ENCODE measurements around the gene L1TD1.
"Not testable (repeated sequence)": the region's sequence is repeated elsewhere in the genome, so short reads cannot be mapped to it uniquely, and the experiment has no call there.

The L1TD1 gene, protein sequence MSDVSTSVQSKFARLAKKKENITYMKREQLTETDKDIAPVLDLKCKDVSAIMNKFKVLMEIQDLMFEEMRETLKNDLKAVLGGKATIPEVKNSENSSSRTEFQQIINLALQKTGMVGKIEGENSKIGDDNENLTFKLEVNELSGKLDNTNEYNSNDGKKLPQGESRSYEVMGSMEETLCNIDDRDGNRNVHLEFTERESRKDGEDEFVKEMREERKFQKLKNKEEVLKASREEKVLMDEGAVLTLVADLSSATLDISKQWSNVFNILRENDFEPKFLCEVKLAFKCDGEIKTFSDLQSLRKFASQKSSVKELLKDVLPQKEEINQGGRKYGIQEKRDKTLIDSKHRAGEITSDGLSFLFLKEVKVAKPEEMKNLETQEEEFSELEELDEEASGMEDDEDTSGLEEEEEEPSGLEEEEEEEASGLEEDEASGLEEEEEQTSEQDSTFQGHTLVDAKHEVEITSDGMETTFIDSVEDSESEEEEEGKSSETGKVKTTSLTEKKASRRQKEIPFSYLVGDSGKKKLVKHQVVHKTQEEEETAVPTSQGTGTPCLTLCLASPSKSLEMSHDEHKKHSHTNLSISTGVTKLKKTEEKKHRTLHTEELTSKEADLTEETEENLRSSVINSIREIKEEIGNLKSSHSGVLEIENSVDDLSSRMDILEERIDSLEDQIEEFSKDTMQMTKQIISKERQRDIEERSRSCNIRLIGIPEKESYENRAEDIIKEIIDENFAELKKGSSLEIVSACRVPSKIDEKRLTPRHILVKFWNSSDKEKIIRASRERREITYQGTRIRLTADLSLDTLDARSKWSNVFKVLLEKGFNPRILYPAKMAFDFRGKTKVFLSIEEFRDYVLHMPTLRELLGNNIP

DNA sequence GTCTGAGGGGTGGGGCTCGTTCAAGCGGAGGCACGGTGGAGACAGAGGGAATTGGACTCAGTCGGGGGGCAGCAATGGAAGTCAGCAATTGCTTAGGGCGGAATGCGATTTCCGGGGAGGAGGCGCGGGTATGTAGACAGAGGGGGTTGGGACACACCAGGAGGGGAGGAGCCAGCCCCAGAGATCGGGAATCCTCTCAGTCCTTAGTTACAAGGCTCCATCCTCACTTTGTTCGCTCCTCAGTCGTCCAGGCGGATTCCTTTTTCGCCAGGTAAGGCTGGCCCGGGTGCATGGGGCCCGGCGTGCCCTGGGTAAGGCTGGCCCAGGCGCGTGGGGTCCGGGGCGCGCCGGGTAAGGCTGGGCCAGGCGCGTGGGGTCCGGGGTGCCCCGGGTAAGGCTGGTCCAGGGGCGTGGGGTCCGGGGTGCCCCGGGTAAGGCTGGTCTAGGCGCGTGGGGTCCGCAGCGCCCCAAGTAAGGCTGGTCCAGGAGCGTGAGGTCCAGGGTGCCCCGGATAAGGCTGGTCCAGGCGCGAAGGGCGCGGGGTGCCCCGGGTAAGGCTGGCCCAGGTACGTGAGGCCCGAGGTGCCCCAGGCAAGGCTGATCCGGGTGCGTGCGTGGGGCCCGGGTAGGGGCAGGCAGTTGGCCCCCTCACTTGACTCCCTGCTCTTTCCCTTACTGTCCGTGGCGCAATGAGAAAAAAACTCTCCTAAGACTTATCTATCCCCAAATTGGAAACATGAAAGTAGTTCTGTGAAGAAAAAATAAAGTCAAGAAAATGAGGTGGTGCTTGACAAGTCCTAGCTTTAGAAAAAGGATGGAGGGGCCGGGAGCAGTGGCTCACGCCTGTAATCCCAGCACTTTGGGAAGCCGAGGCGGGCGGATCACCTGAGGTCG is at the start of gene L1TD1:
Gene L1TD1 (plus strand): TSS at position 199 of the 894 bp plus-strand sequence. CDS start 11,780 bp downstream, outside the sequence.
- no peak for DNase-seq

DNA sequence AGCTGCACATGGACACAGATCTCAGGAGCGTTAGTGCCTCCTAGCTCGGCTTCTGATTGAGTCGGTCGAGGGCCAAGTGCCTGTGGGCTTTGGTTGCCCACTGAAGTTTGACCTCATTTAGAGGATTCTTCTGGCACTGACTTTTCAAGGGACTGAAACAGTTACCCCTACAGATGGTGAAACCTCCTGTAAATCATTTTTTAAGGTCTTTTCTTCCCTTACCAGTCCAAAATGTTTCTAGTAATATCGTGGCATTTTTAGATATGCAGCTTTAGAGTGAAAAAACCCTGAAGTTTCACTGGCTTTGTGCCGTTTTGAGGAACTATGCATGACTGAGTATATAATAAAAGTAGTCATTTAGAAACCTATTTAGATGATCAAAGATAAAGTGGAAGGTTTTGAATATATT is 34.7 kb upstream of the L1TD1 start:
- no peak for DNase-seq

DNA sequence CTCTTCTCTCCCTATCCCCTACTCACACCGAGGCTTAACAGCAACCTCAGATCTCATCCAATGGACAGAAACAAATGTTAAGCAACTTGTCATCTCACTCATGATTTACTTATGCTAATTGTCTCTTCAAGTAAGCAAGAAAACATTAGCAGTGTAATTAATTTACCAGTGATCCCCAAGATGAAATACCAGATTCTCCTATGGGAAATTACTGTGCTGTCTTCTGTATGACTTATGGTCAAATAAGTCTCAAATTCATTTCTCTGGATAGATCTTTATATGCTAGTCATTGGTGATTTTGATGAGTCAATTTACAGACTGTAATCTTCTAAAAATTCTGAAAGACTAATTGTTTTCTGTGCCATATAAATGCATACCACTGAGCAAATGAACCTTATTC is 32.9 kb upstream of the L1TD1 start:
- no peak for DNase-seq

DNA sequence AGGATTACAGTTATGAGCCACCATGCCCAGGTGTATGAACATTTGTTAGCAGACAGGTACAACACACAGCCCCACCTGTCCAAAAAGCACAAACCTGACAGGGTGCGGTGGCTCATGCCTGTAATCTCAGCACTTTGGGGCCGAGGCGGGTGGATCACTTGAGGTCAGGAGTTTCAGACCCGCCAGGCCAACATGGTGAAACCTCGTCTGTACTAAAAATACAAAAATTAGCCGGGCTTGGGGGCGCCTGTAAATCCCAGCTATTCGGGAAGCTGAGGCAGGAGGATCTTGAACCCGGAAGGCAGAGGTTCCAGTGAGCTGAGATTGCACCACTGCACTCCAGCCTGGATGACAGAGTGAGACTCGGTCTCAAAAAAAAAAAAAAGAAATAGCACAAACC is 24.3 kb upstream of the L1TD1 start:
- not testable (repeated sequence) for DNase-seq

DNA sequence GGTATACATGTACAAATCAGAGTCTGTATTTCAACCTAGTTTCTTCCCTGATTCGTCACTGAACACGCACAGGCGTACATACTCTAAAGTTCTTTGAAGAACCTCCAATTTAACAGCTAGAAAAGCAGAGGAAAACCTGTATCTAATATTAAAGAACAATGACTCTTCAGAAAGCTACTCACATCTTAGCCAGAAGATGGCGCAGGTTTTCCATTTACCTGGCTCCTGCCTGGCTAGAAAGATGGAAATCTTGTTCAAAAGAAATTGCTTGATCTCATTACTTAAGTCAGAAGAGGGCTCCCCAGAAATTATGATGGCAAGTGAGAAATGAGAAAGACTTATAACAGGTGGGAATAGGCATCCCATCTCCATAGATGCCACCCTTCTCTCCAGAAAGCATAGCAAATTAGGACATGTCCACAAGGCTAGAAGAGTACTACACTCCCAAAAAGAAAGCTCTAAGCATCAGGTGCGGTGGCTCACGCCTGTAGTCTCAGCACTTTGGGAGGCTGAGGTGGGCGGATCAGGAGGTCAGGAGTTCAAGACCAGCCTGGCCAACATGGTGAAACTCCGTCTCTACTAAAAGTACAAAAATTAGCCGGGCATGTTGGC is 19.0 kb upstream of the L1TD1 start:
- DNase-seq: peak; percentile 23 to 31

DNA sequence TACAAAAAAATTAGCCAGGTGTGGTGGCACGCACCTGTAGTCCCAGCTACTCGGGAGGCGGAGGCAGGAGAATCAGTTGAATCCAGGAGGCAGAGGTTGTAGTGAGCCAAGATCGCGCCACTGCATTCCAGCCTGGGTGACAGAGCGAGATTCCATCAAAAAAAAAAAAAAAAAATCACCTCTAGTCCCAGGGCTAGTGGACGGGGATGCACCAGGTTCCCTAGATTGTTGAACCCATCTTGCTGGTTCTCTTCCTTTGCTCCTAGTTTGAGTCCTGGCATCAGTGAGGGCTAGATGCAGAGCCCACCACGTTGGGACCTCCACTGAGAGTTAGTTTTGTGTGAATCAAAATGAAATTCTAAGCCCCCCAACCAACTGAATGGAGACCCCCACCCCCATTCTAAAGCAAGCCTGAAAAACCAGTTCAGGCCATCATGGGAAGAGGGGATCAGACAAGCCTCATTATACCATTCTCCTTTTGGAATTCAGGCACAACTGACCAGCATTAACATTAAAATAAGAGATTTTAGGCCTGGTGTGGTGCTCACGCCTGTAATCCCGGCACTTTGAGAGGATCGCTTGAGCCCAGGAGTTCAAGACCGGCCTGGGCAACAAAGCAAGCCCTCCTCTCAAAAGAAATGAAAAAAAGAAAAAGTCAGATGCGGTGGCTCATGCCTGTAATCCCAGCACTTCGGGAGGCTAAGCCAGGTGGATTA is 17.9 kb upstream of the L1TD1 start:
- no peak for DNase-seq

DNA sequence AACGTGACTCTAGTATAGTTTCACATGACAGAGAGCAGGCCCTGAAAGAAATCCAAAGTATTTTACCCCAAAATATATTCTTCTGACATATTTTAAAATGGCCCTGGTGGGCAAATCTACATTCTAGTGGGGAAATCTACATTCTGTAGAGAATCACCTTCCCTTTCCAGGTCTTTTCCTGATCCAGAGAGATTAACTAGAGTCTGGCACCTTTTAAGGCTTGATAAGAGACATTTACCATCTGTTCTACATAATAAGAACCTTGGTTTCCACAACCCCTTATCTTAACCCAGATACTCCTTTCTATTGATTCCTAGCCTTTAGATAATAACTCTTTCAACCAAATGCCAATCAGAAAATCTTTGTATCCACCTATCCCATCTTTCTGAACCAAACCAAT is 17.0 kb upstream of the L1TD1 start:
- no peak for DNase-seq

DNA sequence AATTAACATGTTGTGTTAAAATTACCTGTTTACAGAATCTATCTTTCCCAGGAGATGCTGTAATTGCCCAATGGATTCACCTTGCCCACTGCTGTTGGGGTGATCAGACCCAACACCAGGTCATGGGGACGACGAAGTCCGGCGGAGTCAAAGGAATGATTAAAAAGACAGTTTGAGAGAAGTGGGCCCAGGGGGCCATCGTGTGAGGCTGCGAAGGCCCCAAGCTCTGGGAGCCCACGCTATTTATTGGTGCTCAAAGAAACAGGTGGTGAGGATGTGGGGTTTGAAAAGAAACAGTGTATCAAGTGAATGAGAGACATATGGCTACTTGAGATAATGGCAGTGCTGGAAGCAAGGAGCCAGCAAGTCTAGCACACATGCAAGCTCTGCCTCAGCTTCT is 16.3 kb upstream of the L1TD1 start:
- DNase-seq: no peak

DNA sequence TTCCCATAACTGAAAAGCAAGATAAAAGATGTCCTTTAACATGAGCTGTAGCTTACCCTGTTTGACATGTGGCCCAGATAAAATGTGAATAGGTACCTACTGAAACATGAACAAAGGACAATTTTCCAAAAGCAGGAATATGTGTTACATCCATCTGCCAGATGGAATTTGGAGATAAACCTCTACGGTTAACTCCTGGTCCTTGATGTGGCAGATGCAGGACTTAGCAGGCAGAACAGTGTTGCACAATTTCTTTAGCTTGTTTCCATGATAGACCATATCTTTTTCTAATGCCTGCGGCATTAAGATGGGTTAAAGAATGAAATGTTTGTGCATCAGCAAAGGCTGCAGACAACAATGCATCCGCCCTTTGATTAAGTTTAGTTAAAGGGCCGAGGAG is 14.6 kb upstream of the L1TD1 start:
- not testable (repeated sequence) for DNase-seq

DNA sequence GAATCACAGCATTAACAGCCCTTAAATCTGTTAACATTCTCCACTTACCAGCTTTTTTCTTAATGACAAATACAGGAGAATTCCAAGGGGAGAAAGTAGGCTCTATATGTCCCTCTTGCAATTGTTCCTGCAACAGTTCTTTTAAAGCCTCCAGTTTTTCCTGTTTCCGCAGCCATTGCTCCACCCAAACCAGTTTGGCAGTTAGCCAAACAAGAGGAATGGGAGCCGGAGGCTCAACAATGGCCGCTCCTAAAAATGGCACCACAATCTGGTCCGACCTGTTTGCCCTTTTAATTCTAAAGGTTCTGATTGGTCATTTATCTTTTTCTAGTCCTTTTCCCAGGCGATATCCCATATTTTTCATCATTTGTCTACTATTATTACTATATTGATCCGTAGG is 14.0 kb upstream of the L1TD1 start:
- no peak for DNase-seq

DNA sequence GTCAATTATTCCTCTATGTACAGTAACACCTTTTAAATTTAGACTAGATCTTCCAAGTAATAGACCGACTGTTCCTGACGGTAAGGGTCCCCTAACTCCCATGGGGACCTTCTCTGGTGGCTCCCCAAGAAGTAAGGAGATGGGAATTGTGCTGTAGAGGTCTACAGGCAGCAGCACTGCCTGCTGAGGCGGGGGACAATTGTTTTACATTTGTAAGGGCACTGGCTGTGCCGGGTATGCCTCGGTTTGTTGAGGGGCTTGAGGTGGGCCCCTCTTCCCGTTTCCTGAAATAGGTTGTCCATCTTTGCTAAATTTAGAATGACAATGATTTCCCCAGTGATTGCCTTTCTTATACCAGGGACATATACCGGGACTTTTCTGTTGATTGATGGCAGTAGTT is 13.1 kb upstream of the L1TD1 start:
- no peak for DNase-seq

DNA sequence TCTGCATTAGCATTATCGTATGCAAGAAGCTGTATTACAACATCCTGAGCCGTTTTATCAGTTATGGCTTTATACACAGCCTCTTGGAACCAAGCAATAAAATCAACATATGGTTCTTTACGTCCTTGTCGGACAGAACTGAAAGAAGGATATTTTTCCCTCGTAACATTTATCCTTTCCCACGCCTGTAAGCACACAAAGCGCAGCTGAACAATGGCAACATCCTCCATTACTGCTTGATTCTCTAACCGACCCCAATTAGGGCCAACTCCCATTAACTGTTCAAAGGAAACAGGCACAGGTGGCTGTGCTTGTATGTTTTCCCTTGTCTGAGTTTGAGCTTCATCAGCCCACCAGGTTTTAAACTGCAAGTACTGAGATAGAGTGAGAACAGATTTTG is 12.5 kb upstream of the L1TD1 start:
- not testable (repeated sequence) for DNase-seq

DNA sequence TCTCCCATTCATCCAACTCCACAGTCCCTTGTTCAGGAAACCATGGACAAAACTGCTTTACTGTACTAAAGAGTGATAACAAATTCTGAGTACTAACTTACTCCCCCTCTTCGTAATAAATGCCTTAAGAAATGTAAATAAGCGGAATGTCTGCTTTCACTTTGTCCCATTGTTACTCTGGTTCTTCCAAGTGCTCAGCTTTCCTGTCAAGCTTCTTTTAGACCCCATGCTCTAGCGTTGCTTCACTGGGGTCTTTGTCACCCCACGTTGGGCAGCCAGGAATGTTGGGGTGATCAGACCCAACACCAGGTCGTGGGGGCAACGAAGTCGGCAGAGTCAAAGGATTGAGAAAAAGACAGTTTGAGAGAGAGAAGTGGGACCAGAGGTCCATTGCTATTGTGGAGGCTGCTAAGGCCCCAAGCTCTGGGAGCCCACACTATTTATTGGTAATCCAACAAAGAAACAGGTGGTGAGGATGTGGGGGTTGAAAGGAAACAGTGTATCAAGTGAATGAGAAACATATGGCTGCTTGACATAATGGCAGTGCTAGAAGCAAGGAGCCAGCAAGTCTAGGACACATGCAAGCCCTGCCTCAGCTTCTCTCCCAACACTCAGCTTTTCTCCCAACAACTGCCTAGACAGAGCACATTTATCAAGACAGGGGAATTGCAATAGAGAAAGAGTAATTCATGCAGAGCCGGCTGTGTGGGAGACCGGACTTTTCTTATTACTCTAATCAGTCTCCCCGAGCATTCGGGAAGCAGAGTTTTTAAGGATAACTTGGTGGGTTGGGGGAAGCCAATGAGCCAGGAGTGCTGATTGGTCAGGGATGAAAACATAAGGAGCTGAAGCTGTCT is 11.3 kb upstream of the L1TD1 start:
- not testable (repeated sequence) for DNase-seq

DNA sequence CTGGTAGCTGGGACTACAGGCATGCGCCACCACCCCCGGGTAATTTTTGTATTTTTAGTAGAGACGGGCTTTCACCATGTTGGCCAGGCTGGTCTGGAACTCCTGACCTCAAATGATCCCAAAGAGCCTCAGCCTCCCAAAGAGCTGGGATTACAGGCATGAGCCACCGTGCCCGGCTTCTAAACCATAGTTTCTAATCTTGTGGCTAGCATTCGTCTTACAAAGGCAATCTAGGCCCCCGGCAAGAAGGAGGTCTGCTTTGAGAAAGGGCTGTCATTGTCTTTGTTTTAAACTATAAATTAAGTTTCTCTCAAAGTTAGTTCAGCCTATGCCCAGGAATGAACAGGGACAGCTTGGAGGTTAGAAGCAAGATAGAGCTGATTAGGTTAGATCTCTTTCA is 10.3 kb upstream of the L1TD1 start:
- no peak for DNase-seq

DNA sequence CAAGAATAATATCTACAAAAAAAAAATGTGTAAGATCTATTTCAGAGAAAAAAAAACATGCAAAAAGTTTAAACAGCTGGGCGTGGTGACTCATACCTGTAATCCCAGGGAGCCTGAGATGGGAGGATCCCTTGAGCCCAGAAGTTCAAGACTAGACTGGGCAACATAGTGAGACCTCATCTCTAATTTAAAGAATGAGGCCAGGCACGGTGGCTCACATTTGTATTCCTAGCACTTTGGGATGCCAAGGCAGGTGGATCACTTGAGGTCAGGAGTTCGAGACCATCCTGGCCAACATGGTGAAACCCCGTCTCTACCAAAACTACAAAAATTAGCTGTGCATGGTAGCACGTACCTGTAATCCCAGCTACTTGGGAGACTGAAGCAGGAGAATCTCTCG is 9.4 kb upstream of the L1TD1 start:
- not testable (repeated sequence) for DNase-seq

DNA sequence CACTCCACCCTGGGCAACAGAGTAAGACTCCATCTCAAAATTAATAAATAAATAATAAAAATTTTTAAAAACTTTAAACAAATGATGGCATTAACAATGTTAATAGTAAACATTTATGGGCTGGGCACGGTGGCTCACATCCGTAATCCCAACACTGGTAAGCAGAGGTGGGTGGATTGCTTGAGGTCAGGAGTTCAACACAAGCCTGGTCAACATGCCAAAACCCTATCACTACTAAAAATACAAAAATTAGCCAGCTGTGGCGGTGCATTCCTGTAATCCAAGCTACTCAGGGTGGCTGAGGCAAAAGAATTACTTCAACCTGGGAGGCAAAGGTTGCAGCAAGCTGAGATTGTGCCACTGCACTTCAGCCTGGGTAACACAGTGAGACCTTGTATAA is 9.0 kb upstream of the L1TD1 start:
- no peak for DNase-seq

DNA sequence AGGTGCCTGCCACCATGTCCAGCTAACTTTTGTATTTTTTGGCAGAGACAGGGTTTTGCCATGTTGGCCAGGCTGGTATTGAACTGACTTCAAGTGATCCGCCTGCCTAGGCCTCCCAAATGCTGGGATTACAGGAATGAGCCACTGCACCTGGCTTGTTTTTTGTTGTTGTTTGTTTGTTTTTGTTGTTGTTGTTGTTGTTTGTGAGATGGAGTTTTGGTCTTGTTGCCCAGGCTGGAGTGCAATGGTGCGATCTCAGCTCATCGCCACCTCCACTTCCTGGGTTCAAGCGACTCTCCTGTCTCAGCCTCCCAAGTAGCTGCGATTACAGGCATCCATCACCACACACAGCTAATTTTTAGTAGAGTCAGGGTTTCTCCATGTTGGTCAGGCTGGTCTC is 7.1 kb upstream of the L1TD1 start:
- DNase-seq: no peak

DNA sequence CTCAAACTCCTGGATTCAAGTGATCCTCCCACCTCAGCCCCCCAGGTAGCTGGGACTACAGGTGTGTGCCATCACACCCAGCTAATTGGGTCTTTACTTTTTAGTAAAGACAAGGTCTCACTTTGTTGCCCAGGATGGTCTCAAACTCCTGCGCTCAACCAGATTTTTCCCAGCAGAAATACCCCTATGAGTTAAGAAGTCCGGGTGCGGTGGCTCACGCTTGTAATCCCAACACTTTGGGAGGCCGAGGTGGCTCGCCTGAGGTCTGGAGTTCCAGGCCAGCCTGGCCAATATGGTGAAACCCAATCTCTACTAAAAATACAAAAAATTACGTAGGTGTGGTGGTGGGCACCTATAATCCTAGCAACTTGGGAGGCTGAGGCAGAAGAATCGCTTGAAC is 6.5 kb upstream of the L1TD1 start:
- DNase-seq: no peak

DNA sequence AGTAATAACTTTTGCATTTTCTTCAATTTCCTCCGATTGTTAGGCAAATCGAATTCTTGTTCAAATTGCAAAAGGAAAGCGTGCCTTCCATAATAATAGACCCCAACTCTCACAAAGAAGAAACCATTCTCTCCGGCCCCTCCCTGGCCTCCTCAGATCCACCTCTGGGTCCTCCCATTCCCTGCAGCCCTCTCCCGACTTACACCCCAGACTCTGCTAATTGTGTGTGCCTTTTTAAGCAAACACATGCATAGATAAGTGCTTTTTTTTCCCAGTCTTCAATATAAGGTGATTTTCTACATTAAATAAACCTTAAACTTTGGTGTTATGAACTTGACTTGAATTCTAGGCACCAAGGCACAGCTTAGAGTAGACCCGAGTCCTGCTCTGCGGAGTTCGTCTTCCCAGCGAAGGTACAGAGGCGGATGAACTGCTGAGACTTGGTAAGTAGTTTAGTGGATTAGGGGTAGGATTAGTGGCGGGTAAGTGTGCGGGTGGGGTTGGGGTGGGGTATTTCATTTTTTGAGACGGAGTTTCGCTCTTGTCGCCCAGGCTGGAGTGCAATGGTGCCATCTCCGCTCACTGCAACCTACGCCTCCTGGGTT is 1.5 kb downstream of the L1TD1 start:
- DNase-seq: no peak

DNA sequence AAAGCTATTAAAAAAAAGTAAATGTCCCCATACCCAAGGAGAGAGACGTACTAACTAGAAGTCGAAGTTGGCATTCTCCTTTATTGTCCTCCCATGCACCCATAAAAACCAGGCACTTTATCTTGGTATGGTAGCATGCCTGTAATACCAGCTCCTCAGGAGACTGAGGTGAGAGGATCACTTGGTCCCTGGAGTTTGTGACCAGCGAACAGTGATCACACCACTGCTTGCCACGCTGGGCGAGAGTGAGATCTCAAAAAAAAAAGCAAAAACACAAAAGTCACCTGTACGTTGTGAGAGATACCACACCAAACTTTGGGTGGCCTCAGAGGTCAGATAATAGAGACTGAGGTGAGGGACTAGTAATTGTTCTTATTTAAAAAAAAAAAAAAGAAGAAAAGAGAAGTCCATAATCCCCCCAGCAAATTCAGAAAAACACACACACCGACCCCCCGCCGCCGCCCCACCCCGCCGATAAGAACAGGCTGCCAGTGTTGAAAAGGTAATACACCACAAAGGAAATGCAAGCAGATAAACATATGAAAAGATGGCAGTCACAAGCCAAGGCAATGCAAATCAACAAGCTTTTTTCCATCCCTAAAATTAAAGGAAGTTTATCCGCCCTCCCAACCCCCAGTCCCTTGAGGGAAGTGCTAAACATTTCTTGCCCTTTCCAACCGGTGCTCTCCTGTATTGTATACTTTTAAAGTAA is 3.6 kb downstream of the L1TD1 start:
- no peak for DNase-seq
